GM12872 (cell line): Measurements from ENCODE around the gene GPR32.
A peak's percentile ranks its signal among the peaks of the same experiment; 100 is the strongest.

Experiments used
- TF ChIP-seq, protein P1 (sequence below): IDR thresholded peaks from 3 replicates; pipeline ENCODE4 v1.5.1; 2011; ENCODE audit warnings: low read depth, mild to moderate bottlenecking, low read length, moderate library complexity; ENCODE audit not compliant: insufficient read depth

The GPR32 gene

DNA sequence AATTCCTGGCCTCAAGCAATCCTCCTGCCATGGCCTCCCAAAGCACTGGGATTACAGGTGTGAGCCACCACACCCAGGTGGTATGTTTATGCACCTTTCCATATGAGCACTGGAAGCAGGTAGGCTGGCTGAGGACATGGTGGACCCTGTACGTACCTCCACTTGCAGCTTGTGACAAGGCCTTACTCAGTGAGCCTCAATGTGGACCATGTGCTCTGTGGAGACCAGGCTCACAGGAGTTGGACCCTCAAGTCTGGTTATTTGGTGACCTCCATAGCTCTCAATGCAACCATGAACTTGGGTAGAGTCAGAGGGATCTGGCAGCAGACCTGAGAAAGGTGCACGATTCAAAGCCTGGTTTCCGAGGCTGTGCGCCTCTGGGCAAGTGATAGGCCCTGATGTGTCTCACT, 25.4 kb downstream of the GPR32 start:
- TF ChIP-seq, protein P1, sequence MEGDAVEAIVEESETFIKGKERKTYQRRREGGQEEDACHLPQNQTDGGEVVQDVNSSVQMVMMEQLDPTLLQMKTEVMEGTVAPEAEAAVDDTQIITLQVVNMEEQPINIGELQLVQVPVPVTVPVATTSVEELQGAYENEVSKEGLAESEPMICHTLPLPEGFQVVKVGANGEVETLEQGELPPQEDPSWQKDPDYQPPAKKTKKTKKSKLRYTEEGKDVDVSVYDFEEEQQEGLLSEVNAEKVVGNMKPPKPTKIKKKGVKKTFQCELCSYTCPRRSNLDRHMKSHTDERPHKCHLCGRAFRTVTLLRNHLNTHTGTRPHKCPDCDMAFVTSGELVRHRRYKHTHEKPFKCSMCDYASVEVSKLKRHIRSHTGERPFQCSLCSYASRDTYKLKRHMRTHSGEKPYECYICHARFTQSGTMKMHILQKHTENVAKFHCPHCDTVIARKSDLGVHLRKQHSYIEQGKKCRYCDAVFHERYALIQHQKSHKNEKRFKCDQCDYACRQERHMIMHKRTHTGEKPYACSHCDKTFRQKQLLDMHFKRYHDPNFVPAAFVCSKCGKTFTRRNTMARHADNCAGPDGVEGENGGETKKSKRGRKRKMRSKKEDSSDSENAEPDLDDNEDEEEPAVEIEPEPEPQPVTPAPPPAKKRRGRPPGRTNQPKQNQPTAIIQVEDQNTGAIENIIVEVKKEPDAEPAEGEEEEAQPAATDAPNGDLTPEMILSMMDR: no peak

DNA sequence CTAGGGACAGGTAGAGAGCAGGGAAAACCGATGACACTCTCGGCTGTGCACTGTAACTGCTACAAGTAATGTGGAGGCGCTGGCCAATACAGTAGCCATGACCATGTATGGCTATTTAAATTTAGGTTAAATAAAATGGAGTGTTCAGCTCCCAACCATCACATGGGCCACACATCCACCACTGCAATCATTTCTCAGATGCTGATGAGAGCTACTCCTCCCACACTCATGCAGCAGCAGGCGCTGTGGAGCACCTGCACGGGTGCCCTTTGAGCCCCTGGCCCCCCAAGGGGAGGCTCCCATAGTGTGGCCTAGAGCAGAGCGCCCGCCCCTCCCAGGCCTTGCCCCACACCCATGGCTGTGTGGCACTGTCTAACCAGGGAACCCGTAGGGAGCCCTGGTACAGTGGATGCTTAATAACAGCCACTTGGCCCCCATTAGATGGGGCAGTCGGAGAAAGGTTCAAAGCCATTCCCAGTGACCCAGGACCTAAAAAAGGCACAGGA, 25.9 kb downstream of the GPR32 start:
- TF ChIP-seq, protein P1: peak; percentile 38; the same call in 1 of the 3 replicates

DNA sequence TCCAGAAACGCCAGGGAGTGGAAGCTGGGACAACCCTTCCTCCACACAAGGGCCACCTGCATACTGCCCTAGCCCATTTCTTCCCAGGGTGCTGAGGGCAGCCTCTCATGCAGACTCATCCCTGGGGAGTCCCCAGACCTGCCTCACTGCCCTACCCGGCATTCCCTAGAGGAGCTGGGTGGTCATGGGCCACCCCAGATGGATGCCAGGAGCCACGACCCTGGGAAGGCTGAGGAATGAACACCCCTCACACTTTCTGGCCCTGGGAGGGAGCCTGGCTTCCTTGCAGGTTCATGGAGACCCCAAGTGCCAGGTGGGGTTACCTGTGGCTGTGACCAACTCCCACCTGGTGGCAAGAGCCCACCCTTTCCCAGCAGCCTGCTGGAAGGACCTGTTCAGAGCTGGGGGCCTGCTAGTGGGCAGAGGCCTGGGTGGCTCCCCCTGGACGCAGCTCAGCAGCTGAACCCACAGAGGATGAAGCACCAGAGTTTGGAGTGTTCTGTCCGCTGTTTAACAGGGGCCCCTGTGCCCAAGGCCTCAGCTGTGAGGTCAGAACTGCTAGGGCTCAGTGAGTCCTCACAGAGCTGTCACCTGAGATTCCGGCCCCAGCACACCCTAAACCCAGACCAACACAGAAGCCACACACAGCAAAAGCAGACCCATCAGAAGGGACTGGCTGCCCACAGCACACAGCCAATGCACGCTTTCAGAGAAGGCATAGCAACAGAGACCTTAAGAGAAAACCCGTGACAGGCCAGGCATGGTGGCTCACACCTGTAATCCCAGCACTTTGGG, 26.6 kb downstream of the GPR32 start:
- TF ChIP-seq, protein P1: no peak

GRCh38 chr19:50797429-50797780, 27.1 kb downstream of the GPR32 start:
- TF ChIP-seq, protein P1: no peak

DNA sequence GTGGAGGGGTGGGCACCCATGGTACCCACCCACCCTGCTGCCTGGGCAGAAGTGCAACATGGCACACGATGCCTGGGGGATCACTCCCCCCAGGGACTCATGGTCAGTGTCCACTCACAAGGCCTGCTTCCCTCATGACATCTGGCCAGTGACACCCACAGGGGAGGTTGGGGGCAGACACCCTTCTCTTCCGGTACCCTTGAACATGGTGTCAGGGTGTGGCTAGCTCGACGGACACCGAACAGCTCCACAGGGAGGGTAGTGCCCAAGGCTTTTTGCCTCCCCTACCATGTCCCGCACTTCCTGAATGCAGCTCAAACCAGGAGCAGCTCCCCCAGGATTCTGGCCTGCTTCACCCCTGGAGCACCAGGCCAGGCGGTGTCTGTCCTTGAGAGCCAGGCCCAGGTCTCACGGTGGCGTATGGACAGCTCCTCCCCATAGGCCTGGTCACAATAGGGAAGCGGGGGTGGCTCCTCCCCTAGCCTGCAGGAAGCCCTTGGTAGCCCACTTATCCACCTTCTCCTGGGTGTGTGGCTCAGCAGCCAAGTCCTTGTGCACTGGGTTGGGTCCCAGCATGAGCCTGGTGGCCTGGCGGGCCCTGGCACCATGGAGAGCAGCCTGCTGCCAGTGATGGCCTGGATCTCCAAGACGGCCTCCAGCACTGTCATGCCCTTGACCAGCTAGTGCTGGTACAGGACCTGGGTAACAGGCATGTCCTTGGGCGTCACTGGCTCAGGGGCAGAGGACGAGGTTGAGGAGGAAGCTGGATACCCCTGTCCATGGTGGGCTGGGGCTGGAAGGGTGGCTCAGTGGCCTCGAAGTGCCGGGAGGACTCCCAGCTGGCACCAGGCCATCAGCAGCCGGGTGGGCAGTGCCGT, 27.8 kb downstream of the GPR32 start:
- TF ChIP-seq, protein P1: no peak

DNA sequence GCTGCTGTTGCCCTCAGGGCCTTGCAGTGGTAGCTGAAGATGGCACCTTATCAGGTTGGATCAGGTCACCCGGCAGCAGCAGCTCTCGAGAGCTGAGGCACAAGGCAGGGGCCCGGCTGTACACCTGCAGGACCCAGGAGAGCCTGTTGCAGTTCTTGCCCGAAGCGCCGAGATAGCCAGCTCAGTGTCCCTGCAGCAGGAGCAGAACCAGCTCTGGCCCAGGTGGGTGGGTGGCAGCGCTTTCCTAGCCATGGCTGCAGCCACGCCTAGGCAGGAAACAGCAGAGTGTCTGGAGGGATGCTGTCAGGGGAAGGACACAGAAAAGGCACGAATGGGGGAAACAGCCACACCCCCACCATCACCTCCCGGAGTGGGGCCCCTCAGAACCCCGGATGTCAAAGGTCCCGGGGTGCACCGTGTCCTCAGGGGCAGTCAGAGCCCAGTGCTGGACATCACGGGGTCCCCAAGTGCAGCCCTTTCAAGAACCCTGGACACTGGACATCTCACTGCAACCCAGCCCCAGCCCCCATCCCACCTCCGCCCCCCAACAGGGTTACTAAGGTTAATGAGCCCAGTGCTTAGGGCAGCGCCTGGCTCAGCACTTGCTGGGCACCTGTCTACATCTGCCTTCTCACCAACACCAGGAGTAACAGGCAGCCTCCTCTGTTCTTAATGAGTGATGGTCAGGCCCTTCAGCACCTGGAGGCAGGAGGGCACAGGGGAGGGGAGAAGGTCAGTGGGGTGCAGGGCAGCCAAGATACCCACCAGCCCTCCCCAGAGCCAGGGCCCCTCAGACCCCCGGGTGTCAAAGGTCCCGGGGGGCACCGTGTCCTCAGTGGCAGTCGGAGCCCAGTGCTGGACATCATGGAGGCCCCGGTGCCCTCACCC, 28.6 kb downstream of the GPR32 start:
- TF ChIP-seq, protein P1: no peak
